Ureter (tissue), 1 donor: ENCODE results near the gene WDFY4. TPM values are rescaled to one million over a fixed set of nuclear protein-coding genes. Genes with fewer than 3 reads are reported as not detected.
A peak's percentile ranks its signal among the peaks of the same experiment; 100 is the strongest.

Source experiments
- DNase-seq: peaks from one replicate; pipeline ENCODE4 v3.0.0-alpha.2; 2020; ENCODE audit warnings: low spot score
- total RNA-seq: library from RNA; stranded (reverse); gene quantifications from one replicate; pipeline ENCODE4 v1.2.4, GENCODE V29; 2023
- donor health status: DM: yes; HTN: yes; CAD: no.

WDFY4 gene
- total RNA-seq, 1 donor from 2014 or later = 7.0 TPM

- no peak for DNase-seq
Measured at GRCh38 chr10:48771234-48771633, 86.6 kb downstream of the WDFY4 start.

- no peak for DNase-seq
Measured at GRCh38 chr10:48772059-48772458, 87.4 kb downstream of the WDFY4 start.

- no peak for DNase-seq
Measured at GRCh38 chr10:48773580-48773979, 88.9 kb downstream of the WDFY4 start.

GRCh38 chr10:48774416-48775205 lies 89.9 kb downstream of the WDFY4 start:
- DNase-seq = no peak

- DNase-seq = no peak
Measured at GRCh38 chr10:48775206-48775517, 90.5 kb downstream of the WDFY4 start.

- DNase-seq = no peak
Measured at GRCh38 chr10:48776005-48776522, 91.4 kb downstream of the WDFY4 start.

- DNase-seq = no peak
Measured at GRCh38 chr10:48776528-48776927, 91.9 kb downstream of the WDFY4 start.

GRCh38 chr10:48777110-48777509 lies 92.4 kb downstream of the WDFY4 start:
- DNase-seq = no peak

- no peak for DNase-seq
Measured at GRCh38 chr10:48778193-48778857, 93.7 kb downstream of the WDFY4 start.

GRCh38 chr10:48779077-48779476 lies 94.4 kb downstream of the WDFY4 start:
- no peak for DNase-seq

- no peak for DNase-seq
Measured at GRCh38 chr10:48779546-48780152, 95.0 kb downstream of the WDFY4 start.

- DNase-seq = no peak
Measured at GRCh38 chr10:48780341-48780740, 95.7 kb downstream of the WDFY4 start.

- peak; percentile 3 for DNase-seq
Measured at GRCh38 chr10:48782386-48782785, 97.7 kb downstream of the WDFY4 start.

GRCh38 chr10:48784031-48784430 lies 99.4 kb downstream of the WDFY4 start:
- DNase-seq = no peak

- no peak for DNase-seq
Measured at GRCh38 chr10:48785796-48786195, 101.1 kb downstream of the WDFY4 start.

GRCh38 chr10:48786606-48787282 lies 102.1 kb downstream of the WDFY4 start:
- DNase-seq = no peak

GRCh38 chr10:48788554-48788953 lies 103.9 kb downstream of the WDFY4 start:
- DNase-seq = no peak

GRCh38 chr10:48789486-48790456 lies 105.1 kb downstream of the WDFY4 start:
- no peak for DNase-seq

GRCh38 chr10:48790457-48791044 lies 105.9 kb downstream of the WDFY4 start:
- DNase-seq = no peak

GRCh38 chr10:48791267-48791928 lies 106.7 kb downstream of the WDFY4 start:
- DNase-seq = no peak
